B cell (primary cell): ENCODE measurements around the gene RAD51C. TPM values are rescaled to one million over a fixed set of nuclear protein-coding genes. Genes with fewer than 3 reads are reported as not detected.
"Not testable (repeated sequence)": the region's sequence is repeated elsewhere in the genome, so short reads cannot be mapped to it uniquely, and the experiment has no call there.

Source experiments
- ATAC-seq: fragments of 200-7000 bp; cut with Tn5 transposase; one replicate; pipeline ENCODE4 v1.10.0; 2021; ENCODE audit warnings: low read depth, mild to moderate bottlenecking, moderate number of reproducible peaks, moderate library complexity
- CTCF ChIA-PET: fragments of 350-600 bp; sonication (Branson Sonifier 250); formaldehyde crosslinking; loops from one replicate; lab custom pipeline; 2021; ENCODE audit warnings: antibody characterized with exemption, inconsistent platforms; lab: Charles Lee
- POLR2A ChIA-PET: fragments of 350-600 bp; sonication (Branson Sonifier 250); formaldehyde crosslinking; loops from one replicate; lab custom pipeline; 2021; ENCODE audit warnings: antibody characterized with exemption; lab: Charles Lee
- DNase-seq: peaks from one replicate; pipeline ENCODE4 v3.0.0; 2013
- H2AFZ ChIP-seq: 2 replicates; pipeline ENCODE4 v1.6.1; 2012; ENCODE audit warnings: mild to moderate bottlenecking, low read depth, low read length; ENCODE audit not compliant: insufficient read depth, poor library complexity, severe bottlenecking
- H3K27ac ChIP-seq, 2 donors: 1 replicate in 1 of 2; 2 replicates in 1 of 2; pipeline ENCODE4 v1.5.1; 2012 to 2013; ENCODE audit warnings: low read length in 2 of 2, mild to moderate bottlenecking in 2 of 2, moderate library complexity in 1 of 2
- H3K27me3 ChIP-seq, 4 experiments: fragments of 200-600 bp in 1 of 4; sonication (generic) in 1 of 4; replicated peaks in 1 of 4; 1 replicate in 2 of 4; 2 replicates in 2 of 4; pipeline versions ENCODE4 v1.6.1 to v1.7.0; 2013 to 2016; ENCODE audit warnings: low read length in 3 of 4, mild to moderate bottlenecking in 2 of 4, mixed read lengths in 1 of 4, moderate library complexity in 1 of 4; ENCODE audit not compliant: insufficient read depth in 4 of 4, control insufficient read depth in 3 of 4; ENCODE audit errors: control extremely low read depth in 1 of 4
- H3K36me3 ChIP-seq, 2 experiments: replicated peaks in 1 of 2; 1 replicate in 1 of 2; 2 replicates in 1 of 2; pipeline versions ENCODE4 v1.6.1 to v1.7.1; 2013; ENCODE audit warnings: low read length in 1 of 2; ENCODE audit not compliant: insufficient read depth in 2 of 2, control insufficient read depth in 1 of 2; ENCODE audit errors: control extremely low read depth in 1 of 2, extremely low read depth in 1 of 2
- H3K4me1 ChIP-seq, 2 donors: fragments of 200-600 bp in 1 of 2; sonication (generic) in 1 of 2; 1 replicate in 1 of 2; 2 replicates in 1 of 2; pipeline versions ENCODE4 v1.5.1 to v1.6.1; 2013 to 2017; ENCODE audit warnings: low read length in 2 of 2; ENCODE audit not compliant: control insufficient read depth in 2 of 2, insufficient read depth in 2 of 2
- H3K4me2 ChIP-seq: replicated peaks from 2 replicates; pipeline ENCODE3; 2012; ENCODE audit warnings: mild to moderate bottlenecking, low read depth, low read length; ENCODE audit not compliant: poor library complexity, severe bottlenecking
- H3K4me3 ChIP-seq, 5 experiments: fragments of 200-600 bp in 1 of 5; sonication (generic) in 1 of 5; 1 replicate in 3 of 5; 2 replicates in 2 of 5; pipeline versions ENCODE4 v1.5.1 to v1.7.0; 2011 to 2016; ENCODE audit warnings: low read length in 4 of 5, mild to moderate bottlenecking in 4 of 5, low read depth in 2 of 5, control low read depth in 1 of 5, moderate library complexity in 1 of 5; ENCODE audit not compliant: insufficient read depth in 1 of 5; ENCODE audit errors: control extremely low read depth in 1 of 5, extremely low read depth in 1 of 5
- H3K79me2 ChIP-seq: fragments of 200-600 bp; sonication (generic); one replicate; pipeline ENCODE4 v1.6.0; 2016; ENCODE audit warnings: low read length; ENCODE audit not compliant: control insufficient read depth, insufficient read depth
- H3K9ac ChIP-seq: fragments of 200-600 bp; sonication (generic); 2 replicates; pipeline ENCODE4 v1.6.1; 2017; ENCODE audit warnings: mild to moderate bottlenecking, low read length, moderate library complexity
- H3K9me3 ChIP-seq, 3 donors: one replicate each; pipeline versions ENCODE4 v1.6.1 to v1.7.1; 2013; ENCODE audit warnings: low read length in 2 of 3; ENCODE audit not compliant: control insufficient read depth in 2 of 3, insufficient read depth in 1 of 3; ENCODE audit errors: control extremely low read depth in 1 of 3
- H4K20me1 ChIP-seq: 2 replicates; pipeline ENCODE4 v1.6.0; 2012; ENCODE audit warnings: mild to moderate bottlenecking, low read length; ENCODE audit not compliant: insufficient read depth, control insufficient read depth, poor library complexity, severe bottlenecking
- H3K27ac Mint-ChIP-seq: one replicate; pipeline ENCODE4 v1.8.0; 2021; ENCODE audit warnings: mixed read lengths
- H3K27me3 Mint-ChIP-seq: one replicate; pipeline ENCODE4 v1.8.0; 2021; ENCODE audit warnings: mixed read lengths
- H3K4me1 Mint-ChIP-seq: one replicate; pipeline ENCODE4 v1.8.0; 2021; ENCODE audit warnings: mixed read lengths
- H3K4me3 Mint-ChIP-seq: one replicate; pipeline ENCODE4 v1.8.0; 2021; ENCODE audit warnings: mixed read lengths
- H3K9me3 Mint-ChIP-seq: one replicate; pipeline ENCODE4 v1.8.0; 2022; ENCODE audit warnings: mixed read lengths; ENCODE audit not compliant: insufficient read depth
- EZH2 ChIP-seq: IDR thresholded peaks from 2 replicates; pipeline ENCODE4 v1.6.1; 2012; ENCODE audit warnings: borderline replicate concordance, low read depth, mild to moderate bottlenecking, moderate library complexity, low read length; ENCODE audit not compliant: insufficient read depth, poor library complexity, severe bottlenecking
- WGBS: methylation state at CpG from one replicate; pipeline ENCODE4 v1.1.5; 2013; ENCODE audit warnings: missing lambda C conversion rate; ENCODE audit not compliant: insufficient coverage; 5-methylcytosine and 5-hydroxymethylcytosine counted together
- intact Hi-C: fragments of 100-400 bp; cut with micrococcal nuclease; formaldehyde crosslinking; loops from one replicate; pipeline ENCODE4 v1.10.0; 2022
- polyA plus RNA-seq: library from polyadenylated mRNA; depleted of rRNA; stranded (reverse); fragments of >200 nt; gene quantifications from 2 replicates; pipeline ENCODE4 v1.2.3, GENCODE V29; 2012
- total RNA-seq, 2 donors: library from RNA; stranded (reverse); fragments of 120-200 nt in 1 of 2; gene quantifications; 1 replicate in 1 of 2; 2 replicates in 1 of 2; pipeline versions ENCODE4 v1.2.3 to v1.2.4, GENCODE V29; 2013 to 2022
- TF ChIP-seq, protein P1 (sequence below): fragments of 200-600 bp; IDR thresholded peaks from one replicate; pipeline ENCODE4 v1.8.0; 2022; ENCODE audit warnings: antibody characterized with exemption, mild to moderate bottlenecking

The RAD51C gene
- total and polyA plus RNA-seq, 2 donors (not counting 1 experiment from before 2014, with no cell fraction given), result 14.2 to 33.2 TPM

DNA sequence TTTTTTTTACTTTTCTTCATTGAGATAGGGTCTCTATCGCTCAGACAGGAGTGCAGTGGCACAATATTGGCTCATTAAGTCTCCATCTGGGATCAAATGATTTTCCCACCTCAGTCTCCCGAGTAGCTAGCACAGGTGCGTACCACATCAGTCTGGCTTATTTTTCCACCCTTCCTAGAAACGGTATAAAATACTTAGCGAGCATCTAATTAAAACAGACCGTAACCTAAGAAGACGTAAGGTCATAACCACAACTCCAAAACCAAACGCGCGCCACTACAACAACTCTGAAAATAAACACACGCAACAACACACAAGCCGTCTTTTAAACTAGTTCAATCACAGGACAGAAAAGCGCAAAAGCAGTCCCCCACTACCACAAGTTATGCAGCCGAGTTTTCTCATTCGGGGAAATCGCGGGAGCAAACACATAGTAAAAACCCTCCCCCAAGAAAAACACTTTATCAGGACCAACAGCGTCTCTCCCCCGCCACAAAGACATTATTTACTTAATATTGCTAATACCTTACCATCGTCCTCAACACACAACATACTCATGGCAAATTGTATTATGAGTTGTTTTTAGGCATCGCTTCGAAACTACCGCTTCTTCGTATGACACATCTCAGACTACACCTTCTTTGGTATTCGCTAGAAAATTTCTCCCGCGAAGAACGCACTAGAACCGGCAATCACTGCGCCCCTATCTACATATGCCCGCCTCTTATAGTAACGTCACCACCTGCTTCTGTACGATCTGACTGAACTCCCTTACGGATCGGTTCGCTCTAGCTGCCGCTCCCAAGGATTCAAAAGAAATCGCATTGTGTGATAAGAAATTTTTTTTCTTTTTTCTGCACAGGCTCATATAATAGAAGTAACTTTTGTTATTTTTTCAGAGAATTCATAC is 33.3 kb upstream of the RAD51C start:
- Mint-ChIP-seq H3K4me3 (peak overlapping the region; percentile 92), H3K27ac (peak overlapping the region; percentile 99), H3K9me3 (no peaks in the 10 kb centered on the region), H3K4me1 (peaks cover 15% of the 10 kb centered on the region), H3K27me3 (no peaks in the 10 kb centered on the region)
- TF ChIP-seq, protein P1, sequence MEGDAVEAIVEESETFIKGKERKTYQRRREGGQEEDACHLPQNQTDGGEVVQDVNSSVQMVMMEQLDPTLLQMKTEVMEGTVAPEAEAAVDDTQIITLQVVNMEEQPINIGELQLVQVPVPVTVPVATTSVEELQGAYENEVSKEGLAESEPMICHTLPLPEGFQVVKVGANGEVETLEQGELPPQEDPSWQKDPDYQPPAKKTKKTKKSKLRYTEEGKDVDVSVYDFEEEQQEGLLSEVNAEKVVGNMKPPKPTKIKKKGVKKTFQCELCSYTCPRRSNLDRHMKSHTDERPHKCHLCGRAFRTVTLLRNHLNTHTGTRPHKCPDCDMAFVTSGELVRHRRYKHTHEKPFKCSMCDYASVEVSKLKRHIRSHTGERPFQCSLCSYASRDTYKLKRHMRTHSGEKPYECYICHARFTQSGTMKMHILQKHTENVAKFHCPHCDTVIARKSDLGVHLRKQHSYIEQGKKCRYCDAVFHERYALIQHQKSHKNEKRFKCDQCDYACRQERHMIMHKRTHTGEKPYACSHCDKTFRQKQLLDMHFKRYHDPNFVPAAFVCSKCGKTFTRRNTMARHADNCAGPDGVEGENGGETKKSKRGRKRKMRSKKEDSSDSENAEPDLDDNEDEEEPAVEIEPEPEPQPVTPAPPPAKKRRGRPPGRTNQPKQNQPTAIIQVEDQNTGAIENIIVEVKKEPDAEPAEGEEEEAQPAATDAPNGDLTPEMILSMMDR, result no peak
- no peak for TF ChIP-seq EZH2
- Histone ChIP-seq H3K27me3 (no peaks in the 10 kb centered on the region), H4K20me1 (no peaks in the 10 kb centered on the region), H3K4me1 (peaks cover 0 to 13% of the 10 kb centered on the region in 2 donors), H2AFZ (peak overlapping the region; percentile 77), H3K4me2 (peak overlapping the region; percentile 69), H3K9ac (peak overlapping the region; percentile 92), H3K9me3 (no peaks in the 10 kb centered on the region), H3K4me3 (peak overlapping the region; percentile 44 to 82 (median 54)), H3K36me3 (no peaks in the 10 kb centered on the region), H3K79me2 (no peaks in the 10 kb centered on the region), H3K27ac (peak overlapping the region; percentile 91 to 97)
- 4% methylated on average over 21 of the region's 38 CpGs for WGBS
- DNase-seq, result peak; percentile 95
- POLR2A ChIA-PET, result interaction anchor here (0.6 to 3.9 kb wide), 6 partner anchors 15 to 342 kb away, joined by 3 to 40 read pairs (median 6); no protein-coding TSS in a partner anchor
- ATAC-seq, result peak; percentile 78
- intact Hi-C loops, result loop anchor here (1.0 to 2.0 kb wide), 5 partner anchors 27 to 342 kb away; partner anchors contain the start of genes RAD51C and TEX14
- CTCF ChIA-PET, result interaction anchor here (1.1 to 1.8 kb wide), 3 partner anchors 28 to 32 kb away, joined by 3 to 5 read pairs (median 3); no protein-coding TSS in a partner anchor

DNA sequence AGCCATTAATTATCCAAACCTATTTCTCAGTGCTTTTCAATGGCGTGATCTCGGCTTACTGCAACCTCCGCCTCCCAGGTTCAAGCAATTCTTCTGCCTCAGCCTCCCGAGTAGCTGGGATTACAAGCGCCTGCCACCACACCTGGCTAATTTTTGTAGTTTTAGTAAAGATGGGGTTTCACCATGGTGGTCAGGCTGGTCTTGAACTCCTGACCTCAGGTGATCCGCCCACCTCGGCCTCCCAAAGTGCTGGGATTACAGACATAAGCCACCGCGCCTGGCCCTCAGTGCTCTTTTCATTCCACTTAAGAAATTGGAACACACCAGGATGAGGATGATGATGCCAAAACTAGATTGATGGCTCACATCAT is 32.7 kb upstream of the RAD51C start:
- CTCF ChIA-PET, result interaction anchor here (0.9 to 1.8 kb wide), 4 partner anchors 28 to 344 kb away, joined by 3 to 5 read pairs (median 4); no protein-coding TSS in a partner anchor

More for the DNA sequence above, 32.7 kb upstream of the RAD51C start:
- POLR2A ChIA-PET, result interaction anchor here (0.7 to 3.9 kb wide), 3 partner anchors 28 to 342 kb away, joined by 3 to 40 read pairs (median 4); no protein-coding TSS in a partner anchor
- Histone ChIP-seq H3K4me3 (peak overlapping the region; percentile 44 to 82 (median 54)), H3K4me1 (peaks cover 0 to 13% of the 10 kb centered on the region in 2 donors), H3K27ac (peak overlapping the region in 1 of 2 donors; percentile 97), H2AFZ (peak overlapping the region; percentile 77), H3K9ac (peak overlapping the region; percentile 92), H3K4me2 (peak overlapping the region; percentile 69)
- not testable (repeated sequence) for H3K27me3 Mint-ChIP-seq, ATAC-seq, H3K9me3 ChIP-seq, DNase-seq, H4K20me1 ChIP-seq, H3K79me2 ChIP-seq, H3K36me3 ChIP-seq, H3K9me3 Mint-ChIP-seq, H3K27me3 ChIP-seq
- peak overlapping the region; percentile 99 for H3K27ac Mint-ChIP-seq
- WGBS, result 55% methylated on average over 6 of the region's 9 CpGs
- intact Hi-C loops, result loop anchor here (1.0 to 2.0 kb wide), 5 partner anchors 27 to 342 kb away; partner anchors contain the start of genes RAD51C and TEX14
- peaks cover 15% of the 10 kb centered on the region for H3K4me1 Mint-ChIP-seq
- peak overlapping the region; percentile 92 for H3K4me3 Mint-ChIP-seq
